Endothelial cell of umbilical vein (primary cell): Measurements from ENCODE around the gene MYZAP. TPM values are rescaled to one million over a fixed set of nuclear protein-coding genes. Genes with fewer than 3 reads are reported as not detected.

Experiments
- BruUV-seq: library from RNA; stranded (reverse); fragments of 400-500 nt; replicated peaks from 2 replicates; lab custom pipeline; 2021; lab: Mats Ljungman, UMichigan
- CTCF ChIA-PET: fragments of 300-600, 350-600 bp; sonication (Branson Sonifier 250); formaldehyde crosslinking; loops from one replicate; lab custom pipeline; 2021; ENCODE audit warnings: antibody characterized with exemption, inconsistent platforms; lab: Charles Lee
- POLR2A ChIA-PET: fragments of 300-600, 350-600 bp; sonication (Branson Sonifier 250); formaldehyde crosslinking; loops from one replicate; lab custom pipeline; 2021; ENCODE audit warnings: antibody characterized with exemption, inconsistent platforms; lab: Charles Lee
- DNase-seq: peaks from one replicate; pipeline ENCODE4 v3.0.0-alpha.2; 2011; ENCODE audit warnings: low read depth, low spot score
- FAIRE-seq: peaks from 2 replicates; lab custom pipeline; 2011; peaks lifted over from hg19 to GRCh38; lab: Jason Lieb, UNC
- H2AFZ ChIP-seq: 2 replicates; pipeline ENCODE4 v1.6.0; 2012; ENCODE audit warnings: low read depth, low read length, control low read depth, inconsistent platforms
- H3K27ac ChIP-seq: 2 replicates; pipeline ENCODE4 v1.5.1; 2011; ENCODE audit warnings: low read depth, mild to moderate bottlenecking, control low read depth, low read length, moderate library complexity; ENCODE audit not compliant: insufficient read depth
- H3K27me3 ChIP-seq, 2 experiments: 2 replicates each; pipeline versions ENCODE4 v1.6.0 to v1.6.1; 2011; ENCODE audit warnings: low read length in 2 of 2, mixed read lengths in 1 of 2; ENCODE audit not compliant: control insufficient read depth in 2 of 2, insufficient read depth in 2 of 2
- H3K36me3 ChIP-seq, 2 experiments: 2 replicates in 1 of 2; 3 replicates in 1 of 2; pipeline ENCODE4 v1.5.1; 2011; ENCODE audit warnings: low read length in 2 of 2, mild to moderate bottlenecking in 1 of 2, moderate library complexity in 1 of 2; ENCODE audit not compliant: control insufficient read depth in 2 of 2, insufficient read depth in 2 of 2; ENCODE audit errors: extremely low read depth in 1 of 2
- H3K4me1 ChIP-seq: 3 replicates; pipeline ENCODE4 v1.5.1; 2011; ENCODE audit warnings: mild to moderate bottlenecking, low read length; ENCODE audit not compliant: control insufficient read depth, insufficient read depth; ENCODE audit errors: extremely low read depth
- H3K4me2 ChIP-seq: 2 replicates; pipeline ENCODE4 v1.6.1; 2011; ENCODE audit warnings: low read length, control low read depth, mixed read lengths; ENCODE audit not compliant: insufficient read depth
- H3K4me3 ChIP-seq, 3 experiments: fragments of 200-600 bp in 1 of 3; sonication (generic), shearing (Covaris generic) in 1 of 3; replicated peaks in 1 of 3; 2 replicates each; pipeline ENCODE4 v1.5.1; 2011 to 2016; ENCODE audit warnings: control low read depth in 3 of 3, low read length in 3 of 3, mild to moderate bottlenecking in 2 of 3, inconsistent platforms in 1 of 3, low read depth in 1 of 3, moderate library complexity in 1 of 3; ENCODE audit not compliant: insufficient read depth in 1 of 3
- H3K79me2 ChIP-seq: 2 replicates; pipeline ENCODE4 v1.6.0; 2012; ENCODE audit warnings: low read length, inconsistent platforms; ENCODE audit not compliant: control insufficient read depth, insufficient read depth
- H3K9ac ChIP-seq: replicated peaks from 2 replicates; pipeline ENCODE3; 2011; ENCODE audit warnings: low read length, control low read depth; ENCODE audit not compliant: insufficient read depth; ENCODE audit errors: extremely low read depth
- H3K9me1 ChIP-seq: replicated peaks from 3 replicates; pipeline ENCODE4 v1.6.0; 2011; ENCODE audit warnings: mild to moderate bottlenecking, low read length; ENCODE audit not compliant: control insufficient read depth, insufficient read depth; ENCODE audit errors: extremely low read depth
- H3K9me3 ChIP-seq: replicated peaks from 2 replicates; pipeline ENCODE4 v1.5.1; 2012; ENCODE audit warnings: low read length, inconsistent platforms; ENCODE audit not compliant: control insufficient read depth, insufficient read depth
- H4K20me1 ChIP-seq: replicated peaks from 2 replicates; pipeline ENCODE3; 2011; ENCODE audit warnings: mild to moderate bottlenecking, low read length; ENCODE audit not compliant: control insufficient read depth, insufficient read depth; ENCODE audit errors: extremely low read depth
- EZH2 ChIP-seq: IDR thresholded peaks from 2 replicates; pipeline ENCODE4 v1.6.1; 2012; ENCODE audit warnings: borderline replicate concordance, low read depth, mild to moderate bottlenecking, moderate library complexity, low read length, inconsistent platforms; ENCODE audit not compliant: severe bottlenecking
- FOS ChIP-seq: IDR thresholded peaks from 2 replicates; pipeline ENCODE4 v1.6.1; 2011; ENCODE audit warnings: mild to moderate bottlenecking, low read length, moderate library complexity, borderline replicate concordance; ENCODE audit not compliant: insufficient read depth
- GATA2 ChIP-seq: IDR thresholded peaks from 2 replicates; pipeline ENCODE4 v1.7.0; 2011; ENCODE audit warnings: low read depth, mild to moderate bottlenecking, moderate library complexity, mixed read lengths, low read length; ENCODE audit not compliant: insufficient read length, insufficient read depth
- JUN ChIP-seq: IDR thresholded peaks from 2 replicates; pipeline ENCODE4 v1.6.1; 2011; ENCODE audit warnings: borderline replicate concordance, low read depth; ENCODE audit not compliant: insufficient read length, insufficient read depth
- MYC ChIP-seq: IDR thresholded peaks from one replicate; pipeline ENCODE4 v1.6.1; 2011; ENCODE audit warnings: mild to moderate bottlenecking, low read depth, low read length
- POLR2A ChIP-seq: IDR thresholded peaks from 2 replicates; pipeline ENCODE4 v1.6.1; 2012; ENCODE audit warnings: low read depth, mild to moderate bottlenecking, control low read depth, low read length
- POLR2AphosphoS5 ChIP-seq: IDR thresholded peaks from 2 replicates; pipeline ENCODE4 v1.6.1; 2012; ENCODE audit warnings: low read depth, mild to moderate bottlenecking, control low read depth, low read length, moderate library complexity; ENCODE audit not compliant: insufficient read depth
- dilution Hi-C: fragments of 300-500 bp; cut with MboI; formaldehyde crosslinking; loops from one replicate; pipeline ENCODE4 v1.15.0; 2019; ENCODE audit warnings: low sequenced_read_pairs; ENCODE audit not compliant: extremely low pct_ligation_motif_present
- intact Hi-C: fragments of 100-400 bp; cut with micrococcal nuclease; formaldehyde crosslinking; loops from one replicate; pipeline ENCODE4 v1.10.0; 2022
- polyA plus RNA-seq, 4 experiments: library from polyadenylated mRNA; depleted of rRNA in 3 of 4; stranded (reverse) in 3 of 4; unstranded in 1 of 4; fragments of >200 nt; gene quantifications; 2 replicates each; pipeline versions ENCODE4 v1.2.1 to v1.2.3, GENCODE V29; 2011 to 2012; ENCODE audit warnings: missing spikeins in 1 of 4
- total RNA-seq: library from RNA; stranded (reverse); gene quantifications from 2 replicates; pipeline ENCODE4 v1.2.3, GENCODE V29; 2021
- TF ChIP-seq, protein P1 (sequence below), 2 donors: IDR thresholded peaks; 1 replicate in 1 of 2; 2 replicates in 1 of 2; pipeline ENCODE4 v1.5.1; 2011; ENCODE audit warnings: low read length in 2 of 2, mild to moderate bottlenecking in 2 of 2, moderate library complexity in 2 of 2, control low read depth in 1 of 2, inconsistent platforms in 1 of 2, low read depth in 1 of 2; ENCODE audit not compliant: insufficient read depth in 1 of 2; ENCODE audit errors: extremely low read depth in 1 of 2
- TF ChIP-seq, protein P2 (sequence below): IDR thresholded peaks from 2 replicates; pipeline ENCODE4 v1.6.1; 2011; ENCODE audit not compliant: insufficient read depth, insufficient read length

Gene MYZAP
- total and polyA plus RNA-seq, 2 donors (not counting 3 experiments of a cell fraction or from before 2014, with no cell fraction given), result 6.3 to 8.1 TPM

DNA sequence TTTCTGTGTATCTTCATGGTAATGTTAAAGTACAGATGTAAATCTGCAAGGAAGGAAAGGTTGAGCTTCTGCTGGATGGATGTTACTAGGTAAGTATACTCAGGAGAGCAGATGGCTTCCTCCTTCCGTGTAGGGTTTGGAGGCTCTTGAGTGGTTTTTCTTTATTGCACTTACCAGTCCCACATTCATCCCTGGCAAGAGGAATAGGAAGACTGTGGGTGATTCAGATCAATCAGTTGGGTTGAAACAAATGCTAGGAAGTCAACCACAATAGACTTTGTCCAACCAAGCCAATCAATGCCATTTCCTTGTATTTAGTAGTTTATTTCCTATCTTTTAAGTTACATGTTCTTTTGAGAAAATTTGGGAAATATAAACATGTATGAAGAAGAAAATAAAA lies 26.6 kb downstream of the MYZAP start:
- Histone ChIP-seq H4K20me1 (no peaks in the 10 kb centered on the region), H3K4me1 (no peaks in the 10 kb centered on the region), H3K36me3 (peaks cover 0 to 13% of the 10 kb centered on the region in 2 experiments), H3K9me3 (no peaks in the 10 kb centered on the region), H2AFZ (no peak overlapping the region), H3K9ac (no peak overlapping the region), H3K27ac (no peak overlapping the region), H3K4me3 (no peak overlapping the region), H3K4me2 (no peak overlapping the region), H3K27me3 (no peaks in the 10 kb centered on the region), H3K9me1 (no peaks in the 10 kb centered on the region), H3K79me2 (no peaks in the 10 kb centered on the region)
- CTCF ChIA-PET, result no interaction called here
- DNase-seq, result no peak
- intact Hi-C loops (no loop called here), dilution Hi-C loops (no loop called here)
- TF ChIP-seq GATA2, result no peak
- TF ChIP-seq, protein P1, sequence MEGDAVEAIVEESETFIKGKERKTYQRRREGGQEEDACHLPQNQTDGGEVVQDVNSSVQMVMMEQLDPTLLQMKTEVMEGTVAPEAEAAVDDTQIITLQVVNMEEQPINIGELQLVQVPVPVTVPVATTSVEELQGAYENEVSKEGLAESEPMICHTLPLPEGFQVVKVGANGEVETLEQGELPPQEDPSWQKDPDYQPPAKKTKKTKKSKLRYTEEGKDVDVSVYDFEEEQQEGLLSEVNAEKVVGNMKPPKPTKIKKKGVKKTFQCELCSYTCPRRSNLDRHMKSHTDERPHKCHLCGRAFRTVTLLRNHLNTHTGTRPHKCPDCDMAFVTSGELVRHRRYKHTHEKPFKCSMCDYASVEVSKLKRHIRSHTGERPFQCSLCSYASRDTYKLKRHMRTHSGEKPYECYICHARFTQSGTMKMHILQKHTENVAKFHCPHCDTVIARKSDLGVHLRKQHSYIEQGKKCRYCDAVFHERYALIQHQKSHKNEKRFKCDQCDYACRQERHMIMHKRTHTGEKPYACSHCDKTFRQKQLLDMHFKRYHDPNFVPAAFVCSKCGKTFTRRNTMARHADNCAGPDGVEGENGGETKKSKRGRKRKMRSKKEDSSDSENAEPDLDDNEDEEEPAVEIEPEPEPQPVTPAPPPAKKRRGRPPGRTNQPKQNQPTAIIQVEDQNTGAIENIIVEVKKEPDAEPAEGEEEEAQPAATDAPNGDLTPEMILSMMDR (IDR thresholded peaks at IDR 0.05; ENCODE audit: extremely low read depth in 1 of 2, insufficient read depth in 1 of 2, low read depth in 1 of 2, low read length in 2 of 2), result no peak
- TF ChIP-seq, protein P2, sequence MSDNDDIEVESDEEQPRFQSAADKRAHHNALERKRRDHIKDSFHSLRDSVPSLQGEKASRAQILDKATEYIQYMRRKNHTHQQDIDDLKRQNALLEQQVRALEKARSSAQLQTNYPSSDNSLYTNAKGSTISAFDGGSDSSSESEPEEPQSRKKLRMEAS, result no peak
- no peak for TF ChIP-seq POLR2A
- TF ChIP-seq JUN, result no peak
- TF ChIP-seq EZH2, result no peak
- no peak for TF ChIP-seq FOS
- no peak for TF ChIP-seq MYC
- TF ChIP-seq POLR2AphosphoS5, result no peak
- no TSS peak for BruUV-seq
- POLR2A ChIA-PET, result interaction anchor here (0.9 kb wide), 1 partner anchor 10 kb away, joined by 3 read pairs; no protein-coding TSS in a partner anchor
- FAIRE-seq, result no peak
